NCI-H526 (cell line): Measurements from ENCODE around the gene PAK1IP1.
"Not testable (repeated sequence)": the region's sequence is repeated elsewhere in the genome, so short reads cannot be mapped to it uniquely, and the experiment has no call there.

Experiments
- DNase-seq, 2 experiments: peaks; one replicate each; lab custom pipeline; 2025; lab: John Stamatoyannopoulos, UW

PAK1IP1 gene

GRCh38 chr6:10692965-10693538 lies 1.7 kb upstream of the PAK1IP1 start:
- no peak for DNase-seq

GRCh38 chr6:10695086-10695657 lies 400 bp downstream of the PAK1IP1 start:
- DNase-seq, result peak in 1 of 2 experiments; percentile 36

GRCh38 chr6:10696655-10697054 lies 1.9 kb downstream of the PAK1IP1 start:
- no peak for DNase-seq

GRCh38 chr6:10713962-10714361 lies 19.2 kb downstream of the PAK1IP1 start:
- DNase-seq, result no peak

GRCh38 chr6:10719296-10719963 lies 24.7 kb downstream of the PAK1IP1 start:
- DNase-seq, result no peak

- no peak for DNase-seq
Measured at GRCh38 chr6:10719964-10720264, 25.1 kb downstream of the PAK1IP1 start.

GRCh38 chr6:10720265-10720959 lies 25.6 kb downstream of the PAK1IP1 start:
- DNase-seq, result peak in 1 of 2 experiments; percentile 25

GRCh38 chr6:10720960-10721849 lies 26.4 kb downstream of the PAK1IP1 start:
- DNase-seq, result peak in 1 of 2 experiments; percentile 18

- no peak for DNase-seq
Measured at GRCh38 chr6:10721850-10722569, 27.2 kb downstream of the PAK1IP1 start.

- no peak for DNase-seq
Measured at GRCh38 chr6:10722570-10722819, 27.7 kb downstream of the PAK1IP1 start.

GRCh38 chr6:10722820-10723566 lies 28.2 kb downstream of the PAK1IP1 start, which contains the start of gene TMEM14C:
Gene TMEM14C (plus strand): TSS chr6:10723070. CDS start chr6:10724614, 1,544 bp downstream.
- DNase-seq, result peak; percentile 95 to 99

- DNase-seq, result no peak
Measured at GRCh38 chr6:10723567-10723881, 28.8 kb downstream of the PAK1IP1 start.

- DNase-seq, result no peak
Measured at GRCh38 chr6:10725044-10725443, 30.3 kb downstream of the PAK1IP1 start.

- DNase-seq, result peak; percentile 69 to 80
Measured at GRCh38 chr6:10725716-10726115, 30.9 kb downstream of the PAK1IP1 start.

- no peak for DNase-seq
Measured at GRCh38 chr6:10730254-10730653, 35.5 kb downstream of the PAK1IP1 start.

- DNase-seq, result no peak
Measured at GRCh38 chr6:10733151-10733715, 38.5 kb downstream of the PAK1IP1 start.

GRCh38 chr6:10733863-10734262 lies 39.1 kb downstream of the PAK1IP1 start:
- DNase-seq, result no peak

GRCh38 chr6:10736731-10737130 lies 42.0 kb downstream of the PAK1IP1 start:
- DNase-seq, result no peak

- no peak for DNase-seq
Measured at GRCh38 chr6:10740061-10740460, 45.3 kb downstream of the PAK1IP1 start.

- DNase-seq, result not testable (repeated sequence)
Measured at GRCh38 chr6:10741643-10742042, 46.9 kb downstream of the PAK1IP1 start.

- DNase-seq, result no peak
Measured at GRCh38 chr6:10742251-10742650, 47.5 kb downstream of the PAK1IP1 start.
